Uterus (tissue), 4 donors: ENCODE measurements around the gene HECW1. TPM values are rescaled to one million over a fixed set of nuclear protein-coding genes. Genes with fewer than 3 reads are reported as not detected.

Experiments used
- DNase-seq, 2 donors: peaks; one replicate each; pipeline ENCODE4 v3.0.0-alpha.2; 2019 to 2020
- H3K27ac ChIP-seq, 2 donors: fragments of 200-600 bp; sonication (generic); 1 replicate in 1 of 2; 2 replicates in 1 of 2; pipeline ENCODE4 v1.5.1; 2016 to 2018
- H3K27me3 ChIP-seq, 2 donors: fragments of 200-600 bp; sonication (generic); one replicate each; pipeline ENCODE4 v1.5.1; 2018 to 2019; ENCODE audit warnings: control low read depth in 1 of 2
- H3K36me3 ChIP-seq, 2 donors: fragments of 200-600 bp; sonication (generic); one replicate each; pipeline ENCODE4 v1.5.1; 2019; ENCODE audit warnings: control low read depth in 1 of 2
- H3K4me1 ChIP-seq, 2 donors: fragments of 200-600 bp; sonication (generic); one replicate each; pipeline ENCODE4 v1.5.1; 2018 to 2019; ENCODE audit warnings: control low read depth in 1 of 2
- H3K4me3 ChIP-seq, 2 donors: fragments of 200-600 bp; sonication (generic); 1 replicate in 1 of 2; 2 replicates in 1 of 2; pipeline ENCODE4 v1.5.1; 2018 to 2019; ENCODE audit warnings: mild to moderate bottlenecking in 1 of 2
- H3K9me3 ChIP-seq, 2 donors: fragments of 200-600 bp; sonication (generic); one replicate each; pipeline ENCODE4 v1.5.1; 2019; ENCODE audit warnings: control low read depth in 1 of 2
- POLR2A ChIP-seq, 2 donors: fragments of 450-650 bp; IDR thresholded peaks; one replicate each; pipeline ENCODE4 v1.6.1; 2016; ENCODE audit warnings: antibody characterized with exemption in 2 of 2, mild to moderate bottlenecking in 1 of 2, moderate library complexity in 1 of 2
- intact Hi-C: fragments of 100-400 bp; cut with DNase I; formaldehyde crosslinking; loops from one replicate; pipeline ENCODE4 v1.15.1; 2023; ENCODE audit warnings: low total_unique reads
- total RNA-seq, 4 donors: library from RNA; depleted of rRNA in 3 of 4; stranded (reverse); fragments of >200 nt in 3 of 4; gene quantifications; one replicate each; pipeline versions ENCODE4 v1.1.0 to v1.2.4, GENCODE V29; 2014 to 2023
- TF ChIP-seq, protein P1 (sequence below), 4 experiments: fragments of 200-600 bp in 2 of 4; fragments of 450-650 bp in 2 of 4; sonication (generic) in 2 of 4; IDR thresholded peaks; one replicate each; pipeline ENCODE4 v1.5.1; 2016 to 2019; ENCODE audit warnings: antibody characterized with exemption in 4 of 4, mild to moderate bottlenecking in 2 of 4, moderate library complexity in 1 of 4
- donor health status: DM: yes; HTN: yes; CAD: no.

HECW1 gene
- total RNA-seq, 4 donors from 2014 or later: 0.28 TPM; not detected in 3

DNA sequence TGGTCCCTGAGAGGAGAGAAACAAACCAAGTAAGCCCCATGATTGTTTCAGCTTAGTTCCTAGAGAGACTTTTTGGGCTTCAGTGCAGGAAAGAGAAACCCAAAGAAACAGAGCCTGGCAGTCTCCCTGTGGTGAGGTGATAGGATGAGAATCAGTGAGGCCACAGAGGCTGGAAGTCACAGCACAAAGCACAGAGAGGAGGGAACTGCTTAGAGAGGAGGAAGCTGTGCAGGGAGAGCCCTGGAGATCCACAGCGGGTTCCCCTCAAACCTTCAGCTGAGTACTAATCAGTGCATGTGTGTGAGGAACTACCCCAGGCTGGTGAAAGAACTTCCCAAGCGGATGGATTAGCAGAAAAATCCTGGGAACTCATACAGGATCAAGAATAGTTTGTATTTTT lies 27.4 kb upstream of the HECW1 start:
- no peak overlapping the region for H3K27ac ChIP-seq
- H3K4me1 ChIP-seq: no peaks in the 10 kb centered on the region
- H3K4me3 ChIP-seq: no peak overlapping the region
- H3K36me3 ChIP-seq: no peaks in the 10 kb centered on the region
- no peaks in the 10 kb centered on the region for H3K9me3 ChIP-seq
- DNase-seq: no peak
- TF ChIP-seq, protein P1, sequence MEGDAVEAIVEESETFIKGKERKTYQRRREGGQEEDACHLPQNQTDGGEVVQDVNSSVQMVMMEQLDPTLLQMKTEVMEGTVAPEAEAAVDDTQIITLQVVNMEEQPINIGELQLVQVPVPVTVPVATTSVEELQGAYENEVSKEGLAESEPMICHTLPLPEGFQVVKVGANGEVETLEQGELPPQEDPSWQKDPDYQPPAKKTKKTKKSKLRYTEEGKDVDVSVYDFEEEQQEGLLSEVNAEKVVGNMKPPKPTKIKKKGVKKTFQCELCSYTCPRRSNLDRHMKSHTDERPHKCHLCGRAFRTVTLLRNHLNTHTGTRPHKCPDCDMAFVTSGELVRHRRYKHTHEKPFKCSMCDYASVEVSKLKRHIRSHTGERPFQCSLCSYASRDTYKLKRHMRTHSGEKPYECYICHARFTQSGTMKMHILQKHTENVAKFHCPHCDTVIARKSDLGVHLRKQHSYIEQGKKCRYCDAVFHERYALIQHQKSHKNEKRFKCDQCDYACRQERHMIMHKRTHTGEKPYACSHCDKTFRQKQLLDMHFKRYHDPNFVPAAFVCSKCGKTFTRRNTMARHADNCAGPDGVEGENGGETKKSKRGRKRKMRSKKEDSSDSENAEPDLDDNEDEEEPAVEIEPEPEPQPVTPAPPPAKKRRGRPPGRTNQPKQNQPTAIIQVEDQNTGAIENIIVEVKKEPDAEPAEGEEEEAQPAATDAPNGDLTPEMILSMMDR (IDR thresholded peaks at IDR 0.05): no peak
- TF ChIP-seq POLR2A (IDR thresholded peaks at IDR 0.05): no peak
- intact Hi-C loops: no loop called here
- H3K27me3 ChIP-seq: no peaks in the 10 kb centered on the region

DNA sequence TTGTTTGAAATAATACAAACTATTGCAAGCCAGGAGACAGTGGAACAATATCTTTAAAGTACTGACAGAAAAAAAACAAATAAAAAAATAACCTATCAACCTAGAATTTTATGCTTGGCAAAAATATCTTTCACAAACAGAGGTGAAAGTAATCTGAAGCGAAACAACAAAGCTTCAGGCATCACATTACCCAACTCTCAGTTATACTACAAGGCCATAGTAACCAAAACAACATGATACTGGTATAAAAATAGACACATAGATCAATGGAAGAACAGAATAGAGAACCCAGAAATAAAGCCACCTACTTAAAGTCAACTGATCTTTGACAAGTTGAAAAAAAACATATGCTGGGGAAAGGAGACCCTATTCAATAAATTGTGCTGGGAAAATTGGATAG lies 26.5 kb upstream of the HECW1 start:
- no peak for DNase-seq
- intact Hi-C loops: no loop called here
- no peak overlapping the region for H3K4me3 ChIP-seq

DNA sequence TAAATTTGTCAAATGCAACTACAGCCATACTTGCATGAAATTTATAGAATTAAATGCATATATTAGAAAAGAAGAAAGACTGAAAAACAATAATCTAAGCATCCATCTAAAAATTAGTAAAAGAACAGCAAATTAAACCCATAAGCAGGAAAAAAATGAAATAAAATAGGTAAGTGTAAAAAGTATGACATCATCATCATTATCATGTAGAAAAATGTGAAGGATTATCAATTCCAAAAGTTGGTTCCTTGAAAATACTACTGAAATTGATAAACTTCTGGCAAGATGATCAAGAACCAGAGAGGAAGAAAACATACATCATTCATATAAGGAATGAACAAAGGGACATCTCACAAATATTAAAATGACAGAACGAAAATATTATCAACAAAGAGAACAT lies 19.6 kb upstream of the HECW1 start:
- Histone ChIP-seq H3K27me3 (no peaks in the 10 kb centered on the region), H3K9me3 (no peaks in the 10 kb centered on the region), H3K36me3 (no peaks in the 10 kb centered on the region), H3K4me3 (no peak overlapping the region), H3K27ac (no peak overlapping the region), H3K4me1 (no peaks in the 10 kb centered on the region)
- no peak for TF ChIP-seq POLR2A (IDR thresholded peaks at IDR 0.05)
- TF ChIP-seq, protein P1 (IDR thresholded peaks at IDR 0.05): no peak
- no peak for DNase-seq
- intact Hi-C loops: no loop called here

More for the DNA sequence above, 26.5 kb upstream of the HECW1 start:
- Histone ChIP-seq H3K27me3 (no peaks in the 10 kb centered on the region), H3K4me1 (no peaks in the 10 kb centered on the region), H3K9me3 (no peaks in the 10 kb centered on the region), H3K27ac (no peak overlapping the region), H3K36me3 (no peaks in the 10 kb centered on the region)
- no peak for TF ChIP-seq POLR2A (IDR thresholded peaks at IDR 0.05)
- TF ChIP-seq, protein P1 (IDR thresholded peaks at IDR 0.05): no peak

DNA sequence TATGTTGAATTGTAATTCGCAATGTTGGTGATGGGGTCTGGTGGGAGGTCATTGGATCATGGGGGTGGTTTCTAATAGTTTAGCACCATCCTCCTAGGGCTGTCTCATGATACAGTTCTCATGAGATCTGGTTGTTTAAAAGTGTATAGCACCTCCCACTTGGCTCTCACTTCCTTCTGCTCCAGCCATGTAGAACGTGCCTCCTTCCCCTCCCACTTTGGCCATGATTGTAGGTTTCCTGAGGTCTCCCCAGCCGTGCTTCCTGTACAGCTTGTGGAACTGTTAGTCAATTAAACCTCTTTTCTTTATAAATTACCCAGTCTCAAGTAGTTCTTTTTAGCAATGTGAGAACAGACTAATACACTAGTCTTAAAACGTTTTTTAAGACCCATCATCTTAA lies 15.6 kb upstream of the HECW1 start:
- intact Hi-C loops: no loop called here
- TF ChIP-seq, protein P1 (IDR thresholded peaks at IDR 0.05): no peak
- TF ChIP-seq POLR2A (IDR thresholded peaks at IDR 0.05): no peak
- Histone ChIP-seq H3K27me3 (no peaks in the 10 kb centered on the region), H3K4me1 (no peaks in the 10 kb centered on the region), H3K4me3 (no peak overlapping the region), H3K27ac (no peak overlapping the region), H3K36me3 (no peaks in the 10 kb centered on the region), H3K9me3 (no peaks in the 10 kb centered on the region)
- no peak for DNase-seq

DNA sequence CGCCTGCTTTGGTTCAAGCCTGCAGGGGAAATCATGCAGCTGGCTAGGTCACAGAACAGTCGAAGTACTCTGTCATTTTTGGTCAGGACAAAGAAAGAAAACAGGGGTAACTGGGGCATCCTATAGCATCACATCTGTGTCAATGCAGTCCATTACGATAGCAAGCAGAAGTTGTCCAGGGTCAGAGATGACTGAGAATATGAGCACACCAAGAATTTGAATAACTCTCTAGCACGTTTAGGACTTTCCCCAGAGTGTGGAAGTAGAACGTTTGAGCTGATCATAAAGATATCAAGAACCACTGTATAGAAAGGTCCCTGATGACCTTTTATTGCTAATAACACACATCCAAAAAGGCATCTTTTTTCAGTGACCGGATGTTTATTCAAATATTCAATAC lies 12.7 kb upstream of the HECW1 start:
- Histone ChIP-seq H3K4me3 (no peak overlapping the region), H3K27me3 (peaks cover 0 to 4% of the 10 kb centered on the region in 2 donors), H3K36me3 (no peaks in the 10 kb centered on the region), H3K9me3 (no peaks in the 10 kb centered on the region), H3K27ac (no peak overlapping the region), H3K4me1 (no peaks in the 10 kb centered on the region)
- TF ChIP-seq POLR2A (IDR thresholded peaks at IDR 0.05): no peak
- intact Hi-C loops: no loop called here
- no peak for DNase-seq

DNA sequence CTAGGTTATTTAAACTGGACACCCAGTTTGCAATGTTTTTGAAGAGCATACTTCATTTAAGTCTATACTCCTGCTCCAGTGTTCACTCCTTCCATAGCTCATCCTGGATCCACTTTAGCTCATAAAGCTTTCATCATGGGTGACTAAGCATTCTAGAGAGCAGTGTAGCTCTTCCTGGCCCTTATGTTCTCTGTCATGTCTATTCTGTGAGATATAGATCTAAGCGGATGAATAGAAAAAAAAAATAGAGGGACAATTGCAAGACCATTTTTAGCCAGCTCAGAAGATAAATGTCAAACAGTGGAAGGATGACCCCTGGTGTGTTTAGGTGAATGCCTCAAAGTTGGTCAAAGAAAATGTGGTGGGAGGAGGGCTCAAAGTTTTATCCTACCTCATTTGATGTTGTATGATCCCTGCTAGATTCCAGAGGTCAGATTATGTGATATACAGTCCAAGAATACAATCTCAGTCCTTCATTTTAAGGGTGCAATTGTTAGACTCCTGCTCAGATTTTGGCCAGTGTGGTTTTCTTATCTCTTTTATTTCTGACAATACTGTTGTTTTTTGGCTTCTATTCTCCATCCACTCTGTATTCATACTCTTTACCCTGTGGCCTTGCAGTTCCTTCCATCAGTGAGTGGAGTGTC lies 7.5 kb upstream of the HECW1 start:
- Histone ChIP-seq H3K4me3 (no peak overlapping the region), H3K36me3 (no peaks in the 10 kb centered on the region), H3K4me1 (no peaks in the 10 kb centered on the region), H3K9me3 (no peaks in the 10 kb centered on the region), H3K27me3 (peaks cover 0 to 12% of the 10 kb centered on the region in 2 donors), H3K27ac (no peak overlapping the region)
- no peak for TF ChIP-seq POLR2A (IDR thresholded peaks at IDR 0.05)
- TF ChIP-seq, protein P1 (IDR thresholded peaks at IDR 0.05): no peak
- DNase-seq: no peak
- intact Hi-C loops: no loop called here
